Fibroblast of gingiva (primary cell): Measurements from ENCODE around the gene UBE2L5.

Experiments
- DNase-seq: peaks from one replicate; pipeline ENCODE4 v3.0.0-alpha.2; 2011; ENCODE audit warnings: low read depth

The UBE2L5 gene

GRCh38 chr13:30477346-30478195 lies 55.3 kb downstream of the UBE2L5 start:
- DNase-seq = no peak
